GM13976 (cell line): ENCODE measurements around the gene ELANE.
"Not testable (repeated sequence)": the region's sequence is repeated elsewhere in the genome, so short reads cannot be mapped to it uniquely, and the experiment has no call there.

ENCODE experiments used
- DNase-seq: peaks from one replicate; pipeline ENCODE4 v3.0.0; 2012; ENCODE audit warnings: low spot score
- CTCF ChIP-seq: IDR thresholded peaks from 2 replicates; pipeline ENCODE4 v1.5.1; 2012; ENCODE audit warnings: borderline replicate concordance, mild to moderate bottlenecking; ENCODE audit not compliant: insufficient read depth; ENCODE audit errors: extremely low read depth, missing control alignments, control extremely low read depth
- in situ Hi-C: fragments of 300-500 bp; cut with MboI; formaldehyde crosslinking; loops from one replicate; pipeline ENCODE4 v1.12.0; 2022; ENCODE audit warnings: low sequenced_read_pairs, mixed read lengths, inconsistent platforms; ENCODE audit not compliant: unreplicated experiment

Gene ELANE

DNA sequence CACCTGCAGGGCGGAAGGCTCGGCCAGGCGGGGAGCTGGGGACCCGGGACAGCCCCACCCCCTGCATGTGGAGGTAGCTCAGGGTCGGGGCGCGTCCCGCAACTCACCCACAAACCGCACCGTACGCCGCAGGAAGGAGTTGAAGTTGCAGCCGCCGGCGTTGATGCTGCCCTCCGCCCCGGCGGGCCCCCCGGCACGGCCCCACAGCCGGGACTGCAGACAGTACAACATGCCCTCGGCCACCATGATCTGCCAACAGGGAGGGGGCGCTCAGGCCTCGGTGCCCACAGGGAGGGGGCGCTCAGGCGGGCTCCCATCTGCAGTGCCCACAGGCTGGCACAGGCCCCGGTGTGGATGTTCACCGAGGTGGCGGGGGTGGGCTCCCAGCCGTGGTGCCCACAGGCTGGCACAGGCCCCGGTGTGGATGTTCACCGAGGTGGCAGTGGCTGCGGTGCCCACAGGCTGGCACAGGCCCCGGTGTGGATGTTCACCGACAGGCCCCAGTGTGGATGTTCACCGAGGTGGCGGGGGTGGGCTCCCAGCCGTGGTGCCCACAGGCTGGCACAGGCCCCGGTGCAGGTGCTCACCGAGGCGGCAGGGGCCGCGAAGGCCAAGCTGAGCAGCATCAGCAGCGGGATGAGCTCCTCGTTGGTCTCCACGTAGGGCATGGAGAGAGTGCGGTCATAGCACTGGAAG, 36.9 kb upstream of the ELANE start:
- DNase-seq: no peak
- TF ChIP-seq CTCF: no peak
- in situ Hi-C loops: no loop called here

DNA sequence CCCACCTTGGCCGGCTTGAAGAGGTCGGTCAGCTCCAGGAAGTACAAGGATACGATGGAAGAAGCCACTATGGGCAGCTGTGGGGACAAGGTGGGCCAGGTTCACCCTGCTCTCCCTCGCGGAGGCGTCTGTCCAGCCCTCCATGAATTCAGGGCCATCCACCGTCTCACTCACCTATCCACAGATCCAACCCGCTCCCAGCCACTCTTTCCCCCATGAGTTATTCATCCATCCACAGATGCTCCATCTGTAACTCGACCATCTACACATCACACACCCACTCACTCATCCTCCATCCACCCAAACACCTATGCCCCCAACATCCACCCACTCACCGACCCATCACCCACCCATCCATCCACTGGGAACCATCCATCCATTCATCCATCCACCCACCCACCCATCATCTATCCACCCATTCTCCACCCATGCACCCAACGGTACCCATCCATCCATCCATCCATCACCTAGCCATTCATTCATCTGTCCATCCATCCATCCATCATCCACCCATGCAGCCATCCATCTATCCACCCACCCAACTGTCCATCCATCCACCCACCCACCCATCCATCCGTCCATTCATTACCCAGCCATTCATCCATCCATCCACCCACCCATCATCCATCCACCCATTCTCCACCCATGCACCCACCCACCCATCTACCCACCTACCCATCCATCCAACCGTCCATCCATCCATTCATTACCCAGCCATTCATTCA, 36.2 kb upstream of the ELANE start:
- no peak for TF ChIP-seq CTCF
- in situ Hi-C loops: no loop called here
- DNase-seq: no peak

- DNase-seq: no peak
- no peak for TF ChIP-seq CTCF
- in situ Hi-C loops: no loop called here
Observed at GRCh38 chr19:816500-816857, 35.6 kb upstream of the ELANE start.

DNA sequence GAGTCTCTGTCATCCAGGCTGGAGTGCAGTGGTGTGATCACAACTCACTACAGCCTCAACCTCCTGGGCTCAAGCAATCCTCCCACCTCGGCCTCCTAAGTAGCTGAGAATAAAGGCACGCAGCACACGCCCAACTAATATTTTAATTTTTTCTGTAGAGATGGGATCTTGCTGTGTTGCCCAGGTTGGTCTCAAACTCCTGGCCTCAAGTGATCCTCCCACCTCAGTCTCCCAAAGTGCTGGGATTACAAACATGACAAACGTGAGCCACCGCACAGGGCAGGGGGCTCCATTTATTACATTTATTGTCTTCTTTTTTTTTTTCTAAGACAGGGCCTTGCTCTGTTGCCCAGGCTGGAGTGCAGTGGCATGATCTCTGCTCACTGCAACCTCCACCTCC, 31.9 kb upstream of the ELANE start:
- DNase-seq, in situ Hi-C loops: not testable (repeated sequence)

- DNase-seq: no peak
- in situ Hi-C loops: no loop called here
- TF ChIP-seq CTCF: no peak
Observed at GRCh38 chr19:821231-821824, 30.8 kb upstream of the ELANE start.

DNA sequence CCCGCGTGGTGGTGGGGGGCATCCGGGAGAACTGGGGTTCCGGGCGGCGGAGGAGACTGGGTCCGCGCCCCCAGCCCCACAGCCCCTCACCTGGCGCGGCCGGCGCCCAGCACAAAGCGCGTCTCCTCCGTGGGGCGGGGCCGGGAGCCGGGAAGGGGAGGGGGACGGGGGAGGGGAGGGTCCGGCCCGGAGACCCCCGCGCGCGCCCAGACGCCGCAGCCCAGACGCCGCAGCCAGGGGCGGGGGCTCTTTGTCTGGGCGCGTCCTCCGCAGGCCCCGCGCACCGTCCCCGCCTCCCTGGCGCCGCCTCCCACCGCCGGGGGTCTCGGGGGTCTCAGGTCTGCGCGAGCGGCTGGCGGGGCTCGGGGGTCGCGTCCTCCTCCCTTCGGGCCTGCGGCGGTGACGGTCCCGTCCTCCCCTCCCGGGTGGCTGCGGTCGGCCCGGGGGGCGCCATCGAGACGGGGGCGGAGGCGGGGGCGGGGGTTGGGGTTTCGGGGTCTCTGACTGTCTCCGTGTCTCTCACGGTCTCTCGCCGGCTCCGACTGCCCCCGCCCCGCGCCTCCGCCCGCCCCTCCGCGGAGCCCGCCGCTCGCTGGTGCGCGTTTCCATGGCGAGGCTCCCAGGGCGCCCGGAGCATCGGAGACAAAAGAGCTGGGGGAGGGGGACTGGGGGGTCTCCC, 30.1 kb upstream of the ELANE start, which contains the start of gene PLPPR3:
PLPPR3 (minus strand) TSS at position 131 of the 679 bp plus-strand sequence. CDS start 396 bp downstream, outside the sequence.
- no peak for TF ChIP-seq CTCF
- in situ Hi-C loops: no loop called here
- DNase-seq: no peak
